OCI-LY7 (cell line): ENCODE measurements around the gene APOA4. TPM values are rescaled to one million over a fixed set of nuclear protein-coding genes. Genes with fewer than 3 reads are reported as not detected.

Source experiments
- BruUV-seq: library from RNA; stranded (reverse); fragments of 400-500 nt; replicated peaks from 2 replicates; lab custom pipeline; 2021; lab: Mats Ljungman, UMichigan
- CTCF ChIA-PET: fragments of 300-600 bp; sonication (Branson Sonifier 250); formaldehyde crosslinking; loops from one replicate; lab custom pipeline; 2022; ENCODE audit warnings: antibody characterized with exemption; ENCODE audit not compliant: unreplicated experiment; lab: Charles Lee
- POLR2A ChIA-PET: fragments of 300-600 bp; sonication (Branson Sonifier 250); formaldehyde crosslinking; loops from one replicate; lab custom pipeline; 2022; ENCODE audit warnings: antibody characterized with exemption; lab: Charles Lee
- DNase-seq: peaks from one replicate; pipeline ENCODE4 v3.0.0-alpha.2; 2015; ENCODE audit warnings: low spot score
- H2AFZ ChIP-seq: fragments of 200-600 bp; sonication (generic), shearing (Covaris generic); 2 replicates; pipeline ENCODE4 v1.6.1; 2014; ENCODE audit warnings: mild to moderate bottlenecking, antibody characterized with exemption, low read length, moderate library complexity
- H3K27ac ChIP-seq: fragments of 200-600 bp; sonication (generic); 2 replicates; pipeline ENCODE4 v1.5.1; 2014; ENCODE audit warnings: mixed run types, low read depth, mild to moderate bottlenecking, moderate library complexity, low read length, inconsistent platforms; ENCODE audit not compliant: poor library complexity, severe bottlenecking
- H3K36me3 ChIP-seq: fragments of 200-600 bp; sonication (generic); 2 replicates; pipeline ENCODE4 v1.6.1; 2014; ENCODE audit warnings: mild to moderate bottlenecking, antibody characterized with exemption, low read length, moderate library complexity, mixed read lengths; ENCODE audit not compliant: insufficient read depth
- H3K4me1 ChIP-seq: fragments of 200-600 bp; sonication (generic); 2 replicates; pipeline ENCODE4 v1.5.1; 2014; ENCODE audit warnings: mild to moderate bottlenecking, low read length; ENCODE audit not compliant: insufficient read depth, poor library complexity, severe bottlenecking
- H3K4me2 ChIP-seq: fragments of 200-600 bp; sonication (generic); 2 replicates; pipeline ENCODE4 v1.6.1; 2014; ENCODE audit warnings: mild to moderate bottlenecking, low read length
- H3K4me3 ChIP-seq: fragments of 200-600 bp; sonication (generic); 2 replicates; pipeline ENCODE4 v1.5.1; 2014; ENCODE audit warnings: mild to moderate bottlenecking, low read depth, low read length; ENCODE audit not compliant: poor library complexity, severe bottlenecking
- H3K79me2 ChIP-seq: fragments of 200-600 bp; sonication (generic); 2 replicates; pipeline ENCODE4 v1.6.1; 2016; ENCODE audit warnings: low read depth, mild to moderate bottlenecking, low read length, moderate library complexity, mixed read lengths; ENCODE audit not compliant: insufficient read depth
- H3K9me2 ChIP-seq: fragments of 200-600 bp; sonication (generic); 2 replicates; pipeline ENCODE4 v1.6.1; 2016; ENCODE audit warnings: mild to moderate bottlenecking, low read length, mixed read lengths; ENCODE audit not compliant: insufficient read depth
- H3K9me3 ChIP-seq: fragments of 200-600 bp; sonication (generic); 2 replicates; pipeline ENCODE4 v1.6.1; 2014; ENCODE audit warnings: mild to moderate bottlenecking, mixed run types, low read length, mixed read lengths
- H4K20me1 ChIP-seq: fragments of 200-600 bp; sonication (generic); 2 replicates; pipeline ENCODE4 v1.6.1; 2014; ENCODE audit warnings: mild to moderate bottlenecking, antibody characterized with exemption, low read length, moderate library complexity, mixed read lengths; ENCODE audit not compliant: insufficient read depth
- CTCF ChIP-seq: fragments of 200-600 bp; sonication (generic); conservative IDR thresholded peaks from 2 replicates; pipeline ENCODE4 v1.5.1; 2014; ENCODE audit warnings: mild to moderate bottlenecking, antibody characterized with exemption, low read length, moderate library complexity, mixed read lengths
- EZH2phosphoT487 ChIP-seq: fragments of 200-600 bp; sonication (generic); IDR thresholded peaks from 2 replicates; pipeline ENCODE4 v1.6.1; 2018; ENCODE audit warnings: low read depth, borderline replicate concordance, mild to moderate bottlenecking, mixed run types, antibody characterized with exemption, low read length, moderate library complexity, mixed read lengths
- intact Hi-C: fragments of 100-400 bp; cut with micrococcal nuclease; formaldehyde crosslinking; loops from one replicate; pipeline ENCODE4 v1.10.0; 2022; ENCODE audit not compliant: unreplicated experiment
- total RNA-seq, 2 experiments: library from RNA; depleted of rRNA in 1 of 2; stranded (reverse); fragments of >200 nt in 1 of 2; shearing (Covaris generic) in 1 of 2; gene quantifications; 2 replicates each; pipeline ENCODE4 v1.2.3, GENCODE V29; 2014 to 2022

APOA4 gene
- total RNA-seq, 2 experiments from 2014 or later, result not detected

GRCh38 chr11:116819049-116819448 is 4.1 kb downstream of the APOA4 start:
- Histone ChIP-seq H3K9me2 (no peaks in the 10 kb centered on the region), H3K9me3 (no peaks in the 10 kb centered on the region), H4K20me1 (no peaks in the 10 kb centered on the region), H3K27ac (no peak overlapping the region), H3K4me3 (no peak overlapping the region), H2AFZ (no peak overlapping the region), H3K36me3 (no peaks in the 10 kb centered on the region), H3K4me2 (no peak overlapping the region), H3K4me1 (no peaks in the 10 kb centered on the region), H3K79me2 (no peaks in the 10 kb centered on the region)
- no peak for TF ChIP-seq CTCF
- TF ChIP-seq EZH2phosphoT487, result no peak
- no TSS peak for BruUV-seq
- no peak for DNase-seq
- ChIA-PET CTCF (no interaction called here), POLR2A (no interaction called here)
- intact Hi-C loops, result no loop called here

- Histone ChIP-seq H3K79me2 (no peaks in the 10 kb centered on the region), H3K9me2 (no peaks in the 10 kb centered on the region), H2AFZ (no peak overlapping the region), H3K4me3 (no peak overlapping the region), H3K4me2 (no peak overlapping the region), H3K27ac (no peak overlapping the region), H3K4me1 (no peaks in the 10 kb centered on the region), H3K9me3 (no peaks in the 10 kb centered on the region), H4K20me1 (no peaks in the 10 kb centered on the region), H3K36me3 (no peaks in the 10 kb centered on the region)
- no TSS peak for BruUV-seq
- ChIA-PET POLR2A (no interaction called here), CTCF (no interaction called here)
- no peak for DNase-seq
- TF ChIP-seq EZH2phosphoT487 (no peak), CTCF (no peak)
- intact Hi-C loops, result no loop called here
Observed at GRCh38 chr11:116814502-116814901, 8.6 kb downstream of the APOA4 start.

GRCh38 chr11:116813781-116814471 is 9.2 kb downstream of the APOA4 start:
- no peak overlapping the region for H3K4me2 ChIP-seq
- H3K4me1 ChIP-seq, result no peaks in the 10 kb centered on the region
- H2AFZ ChIP-seq, result no peak overlapping the region
- H3K36me3 ChIP-seq, result no peaks in the 10 kb centered on the region
- intact Hi-C loops, result no loop called here
- TF ChIP-seq CTCF, result no peak
- no peak for TF ChIP-seq EZH2phosphoT487
- H3K27ac ChIP-seq, result no peak overlapping the region
- ChIA-PET CTCF (no interaction called here), POLR2A (no interaction called here)
- no peak overlapping the region for H3K4me3 ChIP-seq
- no peaks in the 10 kb centered on the region for H3K79me2 ChIP-seq
- H4K20me1 ChIP-seq, result no peaks in the 10 kb centered on the region
- no peaks in the 10 kb centered on the region for H3K9me3 ChIP-seq
- BruUV-seq, result no TSS peak
- no peaks in the 10 kb centered on the region for H3K9me2 ChIP-seq
- no peak for DNase-seq
